Activated B cell treated with CpG ODN at 0.5 μM for 24 hours (primary cell): ENCODE results near the gene HOXD13. TPM values are rescaled to one million over a fixed set of nuclear protein-coding genes. Genes with fewer than 3 reads are reported as not detected.
A peak's percentile ranks its signal among the peaks of the same experiment; 100 is the strongest.

Experiments used
- ATAC-seq: fragments of 200-7000 bp; cut with Tn5 transposase; one replicate; pipeline ENCODE4 v1.10.0; 2021; ENCODE audit warnings: low read depth, mild to moderate bottlenecking, moderate library complexity
- CTCF ChIA-PET: fragments of 350-600 bp; sonication (Branson Sonifier 250); formaldehyde crosslinking; loops from one replicate; lab custom pipeline; 2021; ENCODE audit warnings: antibody characterized with exemption; lab: Charles Lee
- POLR2A ChIA-PET: fragments of 350-600 bp; sonication (Branson Sonifier 250); formaldehyde crosslinking; loops from one replicate; lab custom pipeline; 2021; ENCODE audit warnings: antibody characterized with exemption; lab: Charles Lee
- DNase-seq: peaks from one replicate; pipeline ENCODE4 v3.0.0; 2022
- H3K27ac Mint-ChIP-seq: one replicate; pipeline ENCODE4 v1.8.0; 2020; ENCODE audit warnings: mixed read lengths
- H3K27me3 Mint-ChIP-seq: one replicate; pipeline ENCODE4 v1.8.0; 2021; ENCODE audit warnings: mixed read lengths
- H3K36me3 Mint-ChIP-seq: one replicate; pipeline ENCODE4 v1.8.0; 2021; ENCODE audit warnings: low read depth, mixed read lengths
- H3K4me1 Mint-ChIP-seq: one replicate; pipeline ENCODE4 v1.8.0; 2021; ENCODE audit warnings: mixed read lengths
- H3K4me3 Mint-ChIP-seq: one replicate; pipeline ENCODE4 v1.8.0; 2020; ENCODE audit warnings: mild to moderate bottlenecking, mixed read lengths
- H3K9me3 Mint-ChIP-seq: one replicate; pipeline ENCODE4 v1.8.0; 2020; ENCODE audit warnings: mixed read lengths
- CTCF ChIP-seq: fragments of 200-600 bp; IDR thresholded peaks from one replicate; pipeline ENCODE4 v1.8.0; 2022; ENCODE audit warnings: antibody characterized with exemption, mild to moderate bottlenecking
- intact Hi-C: fragments of 100-400 bp; cut with micrococcal nuclease; formaldehyde crosslinking; loops from one replicate; pipeline ENCODE4 v1.15.1; 2024
- total RNA-seq: library from RNA; stranded (reverse); gene quantifications from 2 replicates; pipeline ENCODE4 v1.2.3, GENCODE V29; 2022

Gene HOXD13
- total RNA-seq, 1 donor from 2014 or later: not detected

- peaks cover 3% of the 10 kb centered on the region for H3K9me3 Mint-ChIP-seq
- no peak for TF ChIP-seq CTCF
- H3K36me3 Mint-ChIP-seq: no peaks in the 10 kb centered on the region
- no peak for ATAC-seq
- POLR2A ChIA-PET: interaction anchor here (0.6 kb wide), 1 partner anchor 48 kb away, joined by 3 read pairs; no protein-coding TSS in a partner anchor
- intact Hi-C loops: no loop called here
- CTCF ChIA-PET: interaction anchor here (1.5 kb wide), 1 partner anchor 8 kb away, joined by 5 read pairs; no protein-coding TSS in a partner anchor
- no peak for DNase-seq
- peaks cover 74% of the 10 kb centered on the region for H3K27me3 Mint-ChIP-seq
- H3K27ac Mint-ChIP-seq: no peak overlapping the region
- no peak overlapping the region for H3K4me3 Mint-ChIP-seq
- peaks cover 15% of the 10 kb centered on the region for H3K4me1 Mint-ChIP-seq
Measured at GRCh38 chr2:176104316-176105077, 12.0 kb downstream of the HOXD13 start.

- POLR2A ChIA-PET: interaction anchor here (0.6 kb wide), 1 partner anchor 49 kb away, joined by 3 read pairs; no protein-coding TSS in a partner anchor
- CTCF ChIA-PET: interaction anchor here (1.5 kb wide), 1 partner anchor 9 kb away, joined by 5 read pairs; no protein-coding TSS in a partner anchor
- H3K27me3 Mint-ChIP-seq: peaks cover 74% of the 10 kb centered on the region
- peaks cover 15% of the 10 kb centered on the region for H3K4me1 Mint-ChIP-seq
- intact Hi-C loops: no loop called here
- H3K36me3 Mint-ChIP-seq: no peaks in the 10 kb centered on the region
- TF ChIP-seq CTCF: no peak
- no peak overlapping the region for H3K27ac Mint-ChIP-seq
- DNase-seq: no peak
- peak overlapping the region; percentile 7 for H3K4me3 Mint-ChIP-seq
- H3K9me3 Mint-ChIP-seq: peaks cover 3% of the 10 kb centered on the region
- ATAC-seq: no peak
Measured at GRCh38 chr2:176105078-176105729, 12.7 kb downstream of the HOXD13 start.

- ATAC-seq: no peak
- H3K9me3 Mint-ChIP-seq: peaks cover 3% of the 10 kb centered on the region
- intact Hi-C loops: no loop called here
- peaks cover 74% of the 10 kb centered on the region for H3K27me3 Mint-ChIP-seq
- H3K4me1 Mint-ChIP-seq: peaks cover 15% of the 10 kb centered on the region
- H3K36me3 Mint-ChIP-seq: no peaks in the 10 kb centered on the region
- DNase-seq: no peak
- peak overlapping the region; percentile 59 for H3K4me3 Mint-ChIP-seq
- TF ChIP-seq CTCF: no peak
- POLR2A ChIA-PET: interaction anchor here (0.6 kb wide), 1 partner anchor 20 kb away, joined by 3 read pairs; no protein-coding TSS in a partner anchor
- CTCF ChIA-PET: interaction anchor here (1.5 kb wide), 1 partner anchor 9 kb away, joined by 5 read pairs; no protein-coding TSS in a partner anchor
- peak overlapping the region; percentile 9 for H3K27ac Mint-ChIP-seq
Measured at GRCh38 chr2:176105730-176106580, 13.4 kb downstream of the HOXD13 start.

- POLR2A ChIA-PET: no interaction called here
- Mint-ChIP-seq H3K36me3 (no peaks in the 10 kb centered on the region), H3K4me1 (peaks cover 17% of the 10 kb centered on the region), H3K27ac (peak within 1 kb of the TSS; percentile 9), H3K27me3 (peaks cover 72% of the 10 kb centered on the region), H3K9me3 (peaks cover 3% of the 10 kb centered on the region), H3K4me3 (peak within 1 kb of the TSS; percentile 59)
- no peak for TF ChIP-seq CTCF
- CTCF ChIA-PET: no interaction called here
- no peak for ATAC-seq
- no peak for DNase-seq
- intact Hi-C loops: no loop called here
Measured at GRCh38 chr2:176106581-176107539, 14.3 kb downstream of the HOXD13 start, which contains the start of gene HOXD11. Gene HOXD11, plus strand, starts transcription at chr2:176107280. Its CDS starts 76 bp downstream, at chr2:176107356.
